Neural cell (in vitro differentiated cells): ENCODE measurements around the gene MAP7D2.

ENCODE experiments used
- EP300 ChIP-seq: fragments of 450-650 bp; conservative IDR thresholded peaks from 2 replicates; pipeline ENCODE4 v1.6.1; 2014; ENCODE audit warnings: antibody characterized with exemption, mild to moderate bottlenecking, moderate library complexity; ENCODE audit not compliant: poor library complexity, severe bottlenecking
- EZH2 ChIP-seq: fragments of 200-600, 300-800 bp; shearing (Covaris generic), sonication (generic); IDR thresholded peaks from 2 replicates; pipeline ENCODE4 v1.6.1; 2014; ENCODE audit warnings: antibody characterized with exemption, low read length, borderline replicate concordance, mild to moderate bottlenecking; ENCODE audit not compliant: insufficient read depth, poor library complexity, severe bottlenecking
- POLR2AphosphoS5 ChIP-seq: IDR thresholded peaks from 2 replicates; pipeline ENCODE4 v1.6.1; 2012
- RAD21 ChIP-seq: fragments of 450-650 bp; conservative IDR thresholded peaks from 2 replicates; pipeline ENCODE4 v1.6.1; 2014; ENCODE audit warnings: antibody characterized with exemption, mild to moderate bottlenecking, moderate library complexity
- SMC3 ChIP-seq: fragments of 450-650 bp; conservative IDR thresholded peaks from 2 replicates; pipeline ENCODE4 v1.6.1; 2014; ENCODE audit warnings: antibody characterized with exemption, mild to moderate bottlenecking, moderate library complexity; ENCODE audit not compliant: poor library complexity
- TAF1 ChIP-seq: IDR thresholded peaks from 2 replicates; pipeline ENCODE4 v1.6.1; 2012; ENCODE audit warnings: low read depth
- TF ChIP-seq, protein P1 (sequence below): fragments of 450-650 bp; IDR thresholded peaks from 2 replicates; pipeline ENCODE4 v1.5.1; 2014; ENCODE audit warnings: antibody characterized with exemption, mild to moderate bottlenecking, moderate library complexity; ENCODE audit not compliant: poor library complexity, severe bottlenecking
- TF ChIP-seq, protein P2 (sequence below): IDR thresholded peaks from 2 replicates; pipeline ENCODE4 v1.6.1; 2012; ENCODE audit warnings: borderline replicate concordance

DNA sequence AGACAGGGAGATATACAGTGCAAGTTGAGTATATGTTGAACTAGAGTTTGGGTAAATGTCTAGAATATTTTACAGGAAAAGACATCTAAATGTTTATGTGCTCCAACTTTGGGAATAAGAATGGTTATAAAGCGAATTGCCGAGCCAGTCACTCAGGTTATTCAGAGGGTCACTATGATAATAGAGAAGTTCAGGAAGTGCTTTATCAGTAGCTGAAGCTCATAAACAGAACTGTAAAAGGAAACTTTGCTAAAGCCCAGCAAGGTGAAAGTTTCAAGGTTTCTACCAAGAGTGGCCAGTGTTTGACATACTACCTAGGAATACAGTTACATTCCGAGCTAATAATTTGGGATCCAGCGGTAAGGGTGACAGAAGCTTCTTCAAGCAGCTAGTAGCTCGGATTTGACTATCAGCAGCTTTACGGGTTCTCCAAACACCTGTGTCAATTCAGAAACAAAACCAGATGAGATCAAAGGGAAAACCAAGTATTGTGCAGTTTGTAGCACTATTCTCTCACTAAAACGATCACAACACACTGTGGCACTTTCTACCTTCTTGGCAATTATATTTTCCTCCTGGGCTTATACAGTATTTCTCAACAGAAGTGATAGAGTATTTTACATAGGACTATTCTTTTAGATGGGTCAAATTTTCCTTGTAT is 108.6 kb downstream of the MAP7D2 start:
- TF ChIP-seq SMC3: no peak
- TF ChIP-seq, protein P1, sequence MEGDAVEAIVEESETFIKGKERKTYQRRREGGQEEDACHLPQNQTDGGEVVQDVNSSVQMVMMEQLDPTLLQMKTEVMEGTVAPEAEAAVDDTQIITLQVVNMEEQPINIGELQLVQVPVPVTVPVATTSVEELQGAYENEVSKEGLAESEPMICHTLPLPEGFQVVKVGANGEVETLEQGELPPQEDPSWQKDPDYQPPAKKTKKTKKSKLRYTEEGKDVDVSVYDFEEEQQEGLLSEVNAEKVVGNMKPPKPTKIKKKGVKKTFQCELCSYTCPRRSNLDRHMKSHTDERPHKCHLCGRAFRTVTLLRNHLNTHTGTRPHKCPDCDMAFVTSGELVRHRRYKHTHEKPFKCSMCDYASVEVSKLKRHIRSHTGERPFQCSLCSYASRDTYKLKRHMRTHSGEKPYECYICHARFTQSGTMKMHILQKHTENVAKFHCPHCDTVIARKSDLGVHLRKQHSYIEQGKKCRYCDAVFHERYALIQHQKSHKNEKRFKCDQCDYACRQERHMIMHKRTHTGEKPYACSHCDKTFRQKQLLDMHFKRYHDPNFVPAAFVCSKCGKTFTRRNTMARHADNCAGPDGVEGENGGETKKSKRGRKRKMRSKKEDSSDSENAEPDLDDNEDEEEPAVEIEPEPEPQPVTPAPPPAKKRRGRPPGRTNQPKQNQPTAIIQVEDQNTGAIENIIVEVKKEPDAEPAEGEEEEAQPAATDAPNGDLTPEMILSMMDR: no peak
- no peak for TF ChIP-seq TAF1
- no peak for TF ChIP-seq EZH2
- no peak for TF ChIP-seq EP300
- TF ChIP-seq, protein P2, sequence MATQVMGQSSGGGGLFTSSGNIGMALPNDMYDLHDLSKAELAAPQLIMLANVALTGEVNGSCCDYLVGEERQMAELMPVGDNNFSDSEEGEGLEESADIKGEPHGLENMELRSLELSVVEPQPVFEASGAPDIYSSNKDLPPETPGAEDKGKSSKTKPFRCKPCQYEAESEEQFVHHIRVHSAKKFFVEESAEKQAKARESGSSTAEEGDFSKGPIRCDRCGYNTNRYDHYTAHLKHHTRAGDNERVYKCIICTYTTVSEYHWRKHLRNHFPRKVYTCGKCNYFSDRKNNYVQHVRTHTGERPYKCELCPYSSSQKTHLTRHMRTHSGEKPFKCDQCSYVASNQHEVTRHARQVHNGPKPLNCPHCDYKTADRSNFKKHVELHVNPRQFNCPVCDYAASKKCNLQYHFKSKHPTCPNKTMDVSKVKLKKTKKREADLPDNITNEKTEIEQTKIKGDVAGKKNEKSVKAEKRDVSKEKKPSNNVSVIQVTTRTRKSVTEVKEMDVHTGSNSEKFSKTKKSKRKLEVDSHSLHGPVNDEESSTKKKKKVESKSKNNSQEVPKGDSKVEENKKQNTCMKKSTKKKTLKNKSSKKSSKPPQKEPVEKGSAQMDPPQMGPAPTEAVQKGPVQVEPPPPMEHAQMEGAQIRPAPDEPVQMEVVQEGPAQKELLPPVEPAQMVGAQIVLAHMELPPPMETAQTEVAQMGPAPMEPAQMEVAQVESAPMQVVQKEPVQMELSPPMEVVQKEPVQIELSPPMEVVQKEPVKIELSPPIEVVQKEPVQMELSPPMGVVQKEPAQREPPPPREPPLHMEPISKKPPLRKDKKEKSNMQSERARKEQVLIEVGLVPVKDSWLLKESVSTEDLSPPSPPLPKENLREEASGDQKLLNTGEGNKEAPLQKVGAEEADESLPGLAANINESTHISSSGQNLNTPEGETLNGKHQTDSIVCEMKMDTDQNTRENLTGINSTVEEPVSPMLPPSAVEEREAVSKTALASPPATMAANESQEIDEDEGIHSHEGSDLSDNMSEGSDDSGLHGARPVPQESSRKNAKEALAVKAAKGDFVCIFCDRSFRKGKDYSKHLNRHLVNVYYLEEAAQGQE: no peak
- TF ChIP-seq RAD21: no peak
- TF ChIP-seq POLR2AphosphoS5: no peak
